HG03066 (cell line): Measurements from ENCODE around the gene FUS.

Experiments used
- ATAC-seq: cut with Tn5 transposase; IDR thresholded peaks from one replicate; pipeline ENCODE4 v1.9.1; 2021; ENCODE audit warnings: low read depth; ENCODE audit not compliant: unreplicated experiment

The FUS gene

DNA sequence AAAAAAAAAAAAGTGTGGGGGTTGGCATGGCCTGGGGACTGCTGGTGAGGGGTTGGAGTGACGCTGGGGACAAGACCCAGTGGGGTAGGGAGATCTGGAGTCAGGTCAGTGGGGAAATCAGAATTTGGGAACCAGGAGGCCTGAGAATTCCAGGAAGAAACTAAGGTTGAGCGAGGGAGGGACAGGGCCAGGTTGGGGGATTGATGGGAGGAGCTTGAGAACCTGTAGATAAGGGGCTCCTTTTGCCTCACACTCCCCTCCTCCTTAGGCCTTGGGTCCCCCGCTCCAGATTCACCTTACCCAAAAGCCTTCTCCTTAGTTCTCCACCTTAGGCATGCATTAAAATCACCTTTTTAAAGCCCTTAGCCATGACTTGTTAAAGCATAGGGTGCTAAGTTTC lies 45.3 kb downstream of the FUS start:
- no peak for ATAC-seq

DNA sequence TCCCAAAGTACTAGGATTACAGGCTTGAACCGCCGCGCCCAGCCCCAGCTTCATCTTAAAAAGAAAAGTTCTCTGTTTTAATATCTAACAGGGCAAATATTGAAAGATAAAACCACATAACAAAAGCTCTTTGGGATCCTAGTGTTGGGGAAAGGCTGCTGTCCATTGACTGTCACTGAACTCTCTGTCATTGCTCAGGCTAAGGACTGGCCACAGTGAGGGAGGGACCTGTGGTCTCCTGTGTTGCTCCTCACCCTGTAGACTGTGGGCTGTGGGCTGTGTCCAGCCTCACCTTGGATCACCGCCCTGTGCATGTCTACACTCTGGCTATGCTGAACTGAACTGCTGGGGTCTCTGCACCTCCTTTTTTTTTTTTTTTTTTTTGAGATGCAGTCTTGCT lies 48.3 kb downstream of the FUS start:
- ATAC-seq = no peak

DNA sequence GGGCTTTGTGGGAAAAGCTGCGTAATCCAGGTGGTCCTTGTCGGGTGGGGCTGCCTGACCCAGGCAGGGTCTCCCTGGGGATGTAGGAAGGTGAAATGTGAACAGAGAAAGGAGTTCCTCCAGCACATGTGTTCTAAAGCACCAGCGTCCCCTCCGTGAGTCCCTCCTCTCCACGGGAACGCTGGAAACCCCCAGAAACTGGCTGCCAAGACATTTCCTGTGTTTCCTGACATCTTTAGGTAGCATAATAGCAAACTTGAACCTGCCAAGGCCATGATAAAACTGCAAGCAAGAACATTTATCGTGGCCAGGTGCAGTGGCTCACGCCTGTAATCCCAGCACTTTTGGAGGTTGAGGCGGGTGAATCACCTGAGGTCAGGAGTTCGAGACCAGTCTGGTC lies 49.6 kb downstream of the FUS start:
- ATAC-seq = no peak

DNA sequence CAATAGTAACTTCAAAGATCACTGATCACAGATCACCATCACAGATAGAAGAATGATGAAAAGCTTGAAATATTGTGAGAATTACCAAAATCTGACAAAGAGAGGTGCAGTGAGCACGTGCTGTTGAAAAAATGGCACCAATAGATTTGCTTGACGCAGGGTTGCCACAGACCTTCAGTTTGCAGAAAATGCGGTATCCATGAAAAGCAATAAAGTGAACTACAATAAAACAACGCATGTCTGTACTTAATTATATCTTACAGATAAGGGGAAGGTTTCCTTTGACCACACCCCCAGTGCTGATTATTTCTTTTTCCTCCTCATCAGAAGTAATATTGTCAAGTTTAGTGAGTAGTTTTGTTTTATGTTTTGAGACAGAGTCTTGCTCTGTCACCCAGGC lies 58.1 kb downstream of the FUS start:
- no peak for ATAC-seq
